ENCODE results near the gene FAM13A.

- TF ChIP-seq EP300 (IDR thresholded peaks at IDR 0.05) (no peak), POLR2AphosphoS5 (IDR thresholded peaks at IDR 0.05) (no peak)
- TF ChIP-seq, protein P1, sequence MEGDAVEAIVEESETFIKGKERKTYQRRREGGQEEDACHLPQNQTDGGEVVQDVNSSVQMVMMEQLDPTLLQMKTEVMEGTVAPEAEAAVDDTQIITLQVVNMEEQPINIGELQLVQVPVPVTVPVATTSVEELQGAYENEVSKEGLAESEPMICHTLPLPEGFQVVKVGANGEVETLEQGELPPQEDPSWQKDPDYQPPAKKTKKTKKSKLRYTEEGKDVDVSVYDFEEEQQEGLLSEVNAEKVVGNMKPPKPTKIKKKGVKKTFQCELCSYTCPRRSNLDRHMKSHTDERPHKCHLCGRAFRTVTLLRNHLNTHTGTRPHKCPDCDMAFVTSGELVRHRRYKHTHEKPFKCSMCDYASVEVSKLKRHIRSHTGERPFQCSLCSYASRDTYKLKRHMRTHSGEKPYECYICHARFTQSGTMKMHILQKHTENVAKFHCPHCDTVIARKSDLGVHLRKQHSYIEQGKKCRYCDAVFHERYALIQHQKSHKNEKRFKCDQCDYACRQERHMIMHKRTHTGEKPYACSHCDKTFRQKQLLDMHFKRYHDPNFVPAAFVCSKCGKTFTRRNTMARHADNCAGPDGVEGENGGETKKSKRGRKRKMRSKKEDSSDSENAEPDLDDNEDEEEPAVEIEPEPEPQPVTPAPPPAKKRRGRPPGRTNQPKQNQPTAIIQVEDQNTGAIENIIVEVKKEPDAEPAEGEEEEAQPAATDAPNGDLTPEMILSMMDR (IDR thresholded peaks at IDR 0.05) = no peak
Observed at GRCh38 chr4:88759895-88760290, 297.1 kb downstream of the FAM13A start.

Measured in suprapubic skin (tissue), 4 donors.